ENCODE measurements around the gene FNIP2. TPM values are rescaled to one million over a fixed set of nuclear protein-coding genes. Genes with fewer than 3 reads are reported as not detected.

Gene FNIP2
- total and polyA plus RNA-seq, 10 of the 15 experiments (the other 5 are each of a cell fraction or from before 2014, with no cell fraction given): 0.03 to 0.38 (median 0.15) TPM

GRCh38 chr4:158861766-158862165 lies 92.9 kb downstream of the FNIP2 start:
- POLR2A ChIA-PET: interaction anchor here (0.6 to 1.7 kb wide), 4 partner anchors 8 to 240 kb away, joined by 3 to 4 read pairs (median 4); no protein-coding TSS in a partner anchor
- H3K79me2 ChIP-seq (ENCODE audit: control insufficient read depth, insufficient read depth, low read length): no peaks in the 10 kb centered on the region
- H2AFZ ChIP-seq (ENCODE audit: control insufficient read depth, low read depth, low read length): peak overlapping the region; percentile 45; the same call in 1 of the 2 replicates
- BruUV-seq (replicated peaks): no TSS peak
- SMC1A ChIA-PET (ENCODE audit: uncharacterized antibody, unreplicated experiment): interaction anchor here (0.5 to 4.5 kb wide), 19 partner anchors 8 to 406 kb away, joined by 3 to 43 read pairs (median 5); no protein-coding TSS in a partner anchor
- RAD21 ChIA-PET (ENCODE audit: unreplicated experiment): interaction anchor here (0.8 to 3.5 kb wide), 11 partner anchors 8 to 342 kb away, joined by 3 to 29 read pairs (median 4); partner anchors contain the start of gene PPID
- TF ChIP-seq CTCF (IDR thresholded peaks at IDR 0.05 in 2 of 3, conservative IDR thresholded peaks at IDR 0.05 in 1 of 3; ENCODE audit: control insufficient read depth in 2 of 3, extremely low read depth in 1 of 3, insufficient read depth in 1 of 3, low read depth in 3 of 3, low read length in 3 of 3) (0 out of 6 replicates have a peak, but pooled peaks of 1 of the 3 experiments have one; percentile 2), ZBTB4 (CRISPR knock-in tag; IDR thresholded peaks at IDR 0.05) (no peak)
- FAIRE-seq (no peak), DNase-seq (ENCODE audit: low read depth, low spot score) (no peak), ATAC-seq (peak; percentile 22)
- H3K9me3 ChIP-seq (replicated peaks; ENCODE audit: control insufficient read depth, insufficient read depth, low read length): no peaks in the 10 kb centered on the region; the same call in 1 of the 3 replicates
- H3K27me3 ChIP-seq (replicated peaks in 1 of 2; ENCODE audit: control insufficient read depth in 2 of 2, insufficient read depth in 2 of 2, low read length in 1 of 2): no peaks in the 10 kb centered on the region
- H3K27ac ChIP-seq (ENCODE audit: control insufficient read depth, insufficient read depth): peak overlapping the region; percentile 54; the same call in 1 of the 2 replicates
- H3K36me3 ChIP-seq (ENCODE audit: control insufficient read depth in 2 of 2, insufficient read depth in 2 of 2, low read length in 1 of 2): 0 out of 4 replicates have a peak, but pooled peaks cover 0 to 3% of the 10 kb centered on the region in 2 experiments
- 89% methylated on average over 3 of the region's 3 CpGs for WGBS (ENCODE audit: insufficient coverage, insufficient replicate concordance, low lambda C conversion rate, missing lambda C conversion rate)
- peak overlapping the region; percentile 24; the same call in 1 of the 2 replicates for H3K4me2 ChIP-seq (ENCODE audit: control insufficient read depth, insufficient read depth)
- H4K20me1 ChIP-seq (ENCODE audit: control insufficient read depth, insufficient read depth): no peaks in the 10 kb centered on the region
- peaks cover 12% of the 10 kb centered on the region for H3K4me1 ChIP-seq (ENCODE audit: control insufficient read depth, insufficient read depth, low read length)
- in situ Hi-C loops (cut with MboI): no loop called here
- intact Hi-C loops (cut with micrococcal nuclease; ENCODE audit: unreplicated experiment): loop anchor here (1.0 to 2.0 kb wide), 2 partner anchors 243 to 314 kb away; no protein-coding TSS in a partner anchor
- H3K4me3 ChIP-seq: no peak overlapping the region
- CTCF ChIA-PET: interaction anchor here (0.8 to 3.1 kb wide), 12 partner anchors 11 to 342 kb away, joined by 3 to 31 read pairs (median 6); no protein-coding TSS in a partner anchor
- H3K9ac ChIP-seq (ENCODE audit: control insufficient read depth, insufficient read depth, low read length): no peak overlapping the region

Measured in GM12878 (cell line).